HG02759 (cell line): Measurements from ENCODE around the gene PAMR1.

Source experiments
- ATAC-seq: cut with Tn5 transposase; IDR thresholded peaks from one replicate; pipeline ENCODE4 v1.9.1; 2021; ENCODE audit warnings: mild to moderate bottlenecking, moderate library complexity; ENCODE audit not compliant: unreplicated experiment

PAMR1 gene

DNA sequence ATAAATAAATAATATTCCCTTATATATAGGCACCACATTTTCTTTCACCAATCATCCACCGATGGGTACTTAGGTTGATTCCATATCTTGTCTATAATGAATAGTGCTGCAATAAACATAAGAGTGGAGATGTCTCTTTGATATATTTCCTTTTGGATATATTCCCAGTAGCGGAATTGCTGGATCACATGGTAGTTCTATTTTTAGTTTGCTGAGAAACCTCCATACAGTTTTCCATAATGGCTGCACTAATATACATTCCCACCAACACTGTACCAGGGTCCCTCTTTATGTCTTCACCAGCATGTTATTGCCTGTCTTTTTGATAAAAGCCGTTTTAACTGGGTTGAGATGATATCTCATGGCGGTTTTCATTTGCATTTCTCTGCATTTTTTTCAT, 23.6 kb downstream of the PAMR1 start:
- ATAC-seq, result no peak

DNA sequence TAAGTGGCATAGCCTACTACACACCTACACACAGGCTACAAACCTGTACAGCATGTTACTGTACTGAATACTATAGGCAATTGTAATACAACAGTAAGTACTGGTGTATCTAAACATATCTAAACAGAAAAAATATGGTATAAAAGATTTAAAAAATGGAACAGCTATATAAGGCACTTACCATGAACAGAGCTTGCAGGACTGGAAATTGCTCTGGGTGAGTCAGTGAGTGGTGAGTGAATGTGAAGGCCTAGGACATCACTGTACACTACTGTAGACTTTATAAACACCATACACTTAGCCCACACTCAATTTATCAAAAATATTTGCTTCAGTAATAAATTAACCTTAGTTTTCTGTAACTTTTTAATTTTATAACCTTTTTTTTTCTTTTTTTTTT, 24.7 kb downstream of the PAMR1 start:
- ATAC-seq, result no peak

DNA sequence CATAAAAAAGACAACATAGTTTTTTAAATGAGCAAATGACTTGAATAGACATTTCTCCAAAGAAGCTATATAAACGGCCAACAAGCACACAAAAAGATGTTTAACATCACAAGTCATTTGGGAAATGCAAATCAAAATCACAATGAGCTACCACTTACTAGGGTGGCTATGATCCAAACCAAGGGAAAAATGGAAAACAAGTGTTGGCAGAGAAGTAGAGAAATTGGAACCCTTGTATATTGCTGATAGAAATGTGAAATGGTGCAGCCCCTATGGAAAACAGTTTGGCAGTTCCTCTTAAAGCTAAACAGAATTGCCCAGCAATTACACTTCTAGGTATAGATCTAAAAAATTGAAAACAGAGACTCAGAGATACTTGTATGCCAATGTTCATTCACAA, 29.0 kb downstream of the PAMR1 start:
- no peak for ATAC-seq

DNA sequence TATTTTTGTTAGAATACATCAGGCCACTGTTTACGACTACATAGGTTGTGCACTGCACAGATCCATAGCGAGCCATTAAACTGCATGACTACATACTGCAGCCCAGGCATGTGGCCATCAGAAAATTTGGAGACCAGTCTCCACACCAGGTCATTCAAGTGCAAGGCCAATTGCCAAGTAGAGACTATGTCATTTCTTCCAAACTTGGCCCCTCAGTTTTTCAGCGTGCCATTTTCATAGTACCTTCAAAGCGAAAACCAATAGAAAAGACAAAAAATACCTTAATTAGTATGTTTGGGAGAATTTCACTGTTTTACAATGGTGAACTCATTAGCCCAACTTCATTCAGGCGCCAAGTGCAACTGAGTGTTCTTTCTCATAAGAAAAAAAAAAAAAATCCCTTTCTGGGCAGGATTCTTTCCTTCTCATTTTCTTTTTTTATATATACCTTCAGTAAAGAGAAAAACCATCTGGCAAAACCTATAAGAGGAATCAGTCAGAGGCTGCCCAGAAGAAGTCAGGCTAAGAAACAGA, 30.4 kb downstream of the PAMR1 start:
- ATAC-seq, result no peak

DNA sequence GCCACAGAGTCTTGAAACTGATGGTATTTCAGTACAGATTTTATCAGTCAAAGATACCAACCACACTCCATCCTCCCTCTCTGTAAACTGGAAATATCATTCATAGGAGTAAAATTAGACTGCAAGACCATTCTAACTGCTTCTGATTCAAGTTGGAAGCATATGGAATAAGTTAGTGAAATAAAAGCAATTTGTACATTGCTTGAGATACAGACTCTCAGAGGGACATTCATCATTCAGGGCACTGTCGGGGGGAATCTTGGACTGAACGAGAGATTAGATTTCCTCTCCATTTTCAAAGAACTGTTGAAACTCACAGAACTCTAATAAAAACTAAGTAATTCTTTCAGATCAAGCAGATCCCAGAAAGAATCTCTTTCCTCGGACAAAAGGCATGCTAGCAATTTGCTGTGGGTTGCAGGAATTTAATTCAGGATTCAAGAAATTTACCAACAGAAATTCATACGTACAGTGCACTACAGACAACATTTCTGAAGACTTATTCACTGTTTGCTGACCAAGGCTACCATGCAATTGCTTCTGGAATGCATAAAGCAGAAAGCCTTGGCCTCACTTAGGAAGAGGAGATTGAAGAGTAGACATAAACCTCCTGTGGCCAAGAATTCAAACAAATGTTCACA, 34.1 kb downstream of the PAMR1 start:
- no peak for ATAC-seq

DNA sequence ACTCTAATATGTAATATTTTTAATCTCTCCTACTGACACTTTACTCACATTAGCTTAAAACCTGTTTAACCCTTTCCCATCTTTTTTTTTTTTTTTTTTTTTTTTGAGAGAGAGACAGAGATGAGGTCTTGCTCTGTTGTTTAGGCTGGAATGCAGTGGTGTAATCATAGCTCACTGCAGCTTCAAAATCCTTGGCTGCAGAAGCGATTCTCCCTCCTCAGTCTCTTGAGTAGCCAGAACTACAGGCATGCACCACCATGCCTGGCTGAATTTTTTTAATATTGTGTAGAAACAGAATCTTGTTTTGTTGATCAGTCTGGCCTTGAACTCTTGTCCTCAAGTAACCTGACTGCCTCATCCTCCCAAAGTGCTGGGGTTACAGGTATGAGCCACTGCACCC, 37.3 kb downstream of the PAMR1 start:
- no peak for ATAC-seq

DNA sequence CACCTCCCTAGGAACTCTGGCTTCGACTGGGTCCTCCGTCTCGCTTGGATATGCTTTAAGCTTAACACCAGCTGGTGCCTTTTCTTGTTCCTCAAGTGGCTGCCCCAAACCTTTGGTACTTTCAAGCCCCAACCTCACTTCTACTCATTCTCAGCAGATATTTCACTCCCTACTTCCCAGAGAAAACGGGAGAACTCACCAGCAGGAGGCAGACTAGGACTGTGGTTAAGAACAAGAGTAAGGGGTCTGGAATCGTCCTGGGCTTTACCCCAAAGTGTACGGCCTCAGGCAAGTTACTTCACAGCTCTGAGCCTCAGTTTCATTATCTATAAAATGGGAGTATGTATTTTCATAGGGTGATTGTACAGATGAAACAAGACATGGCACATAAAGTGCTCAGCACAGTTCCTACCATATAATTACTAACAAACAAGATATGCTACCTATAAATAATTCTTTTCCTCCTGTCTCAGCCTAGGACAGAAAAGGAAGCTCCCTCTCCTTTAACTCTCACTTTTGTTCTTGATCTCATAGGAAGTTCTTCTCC, 37.8 kb downstream of the PAMR1 start:
- ATAC-seq, result no peak

DNA sequence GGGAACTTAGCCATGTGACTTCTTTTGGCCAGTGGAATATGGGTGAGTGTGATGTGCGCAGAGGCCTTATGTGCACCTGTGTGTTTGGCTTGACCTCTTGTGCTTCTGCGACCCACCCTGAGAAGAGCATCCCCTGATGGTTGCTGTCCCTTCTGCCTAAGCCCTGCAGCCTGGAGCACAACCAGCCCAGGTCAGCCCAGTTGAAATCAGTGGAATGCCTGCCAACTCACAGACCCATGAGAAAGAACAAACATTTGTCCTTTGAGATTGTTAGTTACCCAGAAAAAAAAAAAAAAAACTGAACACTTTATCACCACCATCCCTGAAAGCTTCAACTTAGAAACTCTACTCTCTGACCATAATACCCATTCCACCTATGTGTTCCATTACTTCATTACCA, 38.5 kb downstream of the PAMR1 start:
- ATAC-seq, result no peak

DNA sequence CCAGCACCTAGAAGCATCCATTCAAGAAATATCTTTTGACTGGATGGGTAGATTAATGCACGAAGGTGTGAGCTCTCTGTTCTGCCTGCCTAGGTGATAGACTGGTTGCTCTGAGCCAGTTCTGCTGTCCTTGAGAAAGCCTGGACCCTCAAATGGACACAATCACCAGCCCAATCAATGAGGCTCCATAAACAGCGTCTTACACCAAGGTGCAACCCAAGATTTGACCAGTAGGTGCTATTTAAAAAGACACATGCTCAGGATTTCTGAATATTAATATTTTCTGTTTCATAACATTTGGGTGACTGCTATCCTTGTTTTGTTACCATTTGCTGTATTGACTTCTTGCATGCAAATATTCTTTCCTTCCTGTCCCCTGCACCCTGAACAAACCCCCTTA, 39.0 kb downstream of the PAMR1 start:
- ATAC-seq, result no peak

DNA sequence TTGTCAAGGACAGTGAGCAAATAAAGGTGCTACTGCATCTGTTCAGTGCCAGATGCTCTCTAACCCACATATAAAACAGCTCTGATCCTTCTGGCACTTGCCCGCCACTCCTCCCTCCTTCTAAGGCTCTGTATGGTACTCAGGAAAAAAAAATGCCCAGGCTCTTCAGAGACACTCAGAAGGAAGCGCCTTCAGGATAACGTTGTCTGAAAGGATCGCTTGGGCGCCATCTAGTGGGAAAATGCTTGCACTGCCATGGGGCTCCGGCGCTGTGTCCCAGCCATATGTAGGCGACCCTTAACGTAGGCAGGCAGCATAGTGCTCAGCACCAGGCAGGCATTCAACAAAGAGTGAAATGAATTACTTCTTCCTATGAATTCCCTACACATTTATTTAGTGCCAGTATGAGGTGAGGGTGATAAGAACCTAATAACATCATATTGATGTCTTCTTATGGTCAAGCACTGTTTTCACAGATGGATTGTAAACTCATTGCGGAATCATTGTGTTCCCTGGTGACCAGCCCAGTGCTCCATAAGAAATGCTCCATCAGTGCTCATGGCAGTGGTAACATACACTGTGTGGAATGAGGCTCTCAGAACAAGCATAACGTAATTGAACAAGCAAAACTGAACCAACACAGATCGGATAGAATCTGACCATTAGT, 39.6 kb downstream of the PAMR1 start:
- ATAC-seq, result peak; percentile 98

DNA sequence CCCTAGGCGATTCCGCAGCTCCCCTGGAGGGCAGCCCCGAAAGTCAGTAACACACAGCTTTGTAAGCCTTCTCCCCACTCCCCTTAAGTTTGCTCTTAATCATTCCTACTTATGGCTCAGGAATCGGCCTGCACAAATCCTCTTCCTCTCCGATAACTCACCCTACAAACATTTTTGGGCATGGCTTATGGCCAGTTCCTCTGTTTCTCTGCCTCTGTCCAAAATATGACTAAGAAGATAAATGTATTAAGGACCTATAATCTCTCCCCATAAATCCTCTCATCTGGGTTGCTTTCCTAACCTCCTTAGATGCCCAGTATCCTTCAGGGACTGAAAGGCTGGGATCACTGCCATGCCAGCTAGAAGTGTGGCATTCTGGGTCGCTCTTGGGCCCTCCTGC, 41.0 kb downstream of the PAMR1 start:
- no peak for ATAC-seq

DNA sequence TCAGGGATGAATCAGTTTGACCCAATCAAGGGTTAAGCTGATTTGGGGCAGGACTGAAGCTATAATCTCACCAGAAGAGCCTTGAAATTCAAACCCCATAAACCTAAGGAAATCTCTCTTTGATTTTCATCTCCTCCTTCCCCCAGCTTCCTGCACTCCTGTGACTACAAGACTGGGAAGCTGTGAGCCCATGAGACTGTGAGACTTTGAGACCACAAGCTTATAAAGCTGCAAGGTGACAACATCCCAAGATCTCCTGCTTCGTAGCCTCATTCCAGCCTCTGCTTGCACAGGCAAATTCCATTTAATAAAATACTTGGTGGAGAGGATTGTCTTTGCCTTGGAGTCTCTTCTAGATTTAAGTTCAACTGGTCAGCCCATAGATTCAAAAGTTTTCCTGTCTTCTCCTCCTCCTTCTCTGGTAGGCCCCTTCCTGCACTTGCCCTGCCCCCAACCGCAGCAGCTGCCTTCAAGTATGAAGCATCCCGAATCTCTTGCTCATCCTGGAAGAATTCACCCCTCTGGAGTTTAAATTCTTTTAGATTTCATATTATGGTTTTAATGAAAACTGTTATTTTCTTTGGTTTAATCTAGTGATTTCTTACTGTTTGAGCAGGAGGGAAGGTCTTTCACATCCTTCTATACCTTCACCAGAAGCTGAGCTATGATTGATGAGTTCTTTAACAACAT, 42.1 kb downstream of the PAMR1 start:
- ATAC-seq, result no peak

DNA sequence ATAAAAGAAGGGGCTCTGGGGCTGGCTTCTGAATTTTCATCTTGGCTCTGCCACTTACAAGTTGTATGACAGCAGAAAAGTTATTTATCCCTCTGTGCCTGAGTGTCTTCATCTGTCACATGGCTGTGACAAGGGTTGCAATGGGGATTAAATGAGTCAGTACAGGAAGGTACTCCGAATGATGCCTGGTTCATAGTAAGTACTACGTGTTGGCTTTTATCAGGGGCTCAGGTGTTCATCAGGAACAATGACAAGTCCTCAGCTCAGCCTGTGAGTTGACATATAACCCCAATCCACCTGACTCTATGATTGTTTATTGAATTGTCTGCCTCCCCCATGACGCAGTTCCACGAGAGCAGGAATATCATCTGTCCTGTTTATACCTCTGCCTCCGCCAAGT, 45.7 kb downstream of the PAMR1 start:
- no peak for ATAC-seq

DNA sequence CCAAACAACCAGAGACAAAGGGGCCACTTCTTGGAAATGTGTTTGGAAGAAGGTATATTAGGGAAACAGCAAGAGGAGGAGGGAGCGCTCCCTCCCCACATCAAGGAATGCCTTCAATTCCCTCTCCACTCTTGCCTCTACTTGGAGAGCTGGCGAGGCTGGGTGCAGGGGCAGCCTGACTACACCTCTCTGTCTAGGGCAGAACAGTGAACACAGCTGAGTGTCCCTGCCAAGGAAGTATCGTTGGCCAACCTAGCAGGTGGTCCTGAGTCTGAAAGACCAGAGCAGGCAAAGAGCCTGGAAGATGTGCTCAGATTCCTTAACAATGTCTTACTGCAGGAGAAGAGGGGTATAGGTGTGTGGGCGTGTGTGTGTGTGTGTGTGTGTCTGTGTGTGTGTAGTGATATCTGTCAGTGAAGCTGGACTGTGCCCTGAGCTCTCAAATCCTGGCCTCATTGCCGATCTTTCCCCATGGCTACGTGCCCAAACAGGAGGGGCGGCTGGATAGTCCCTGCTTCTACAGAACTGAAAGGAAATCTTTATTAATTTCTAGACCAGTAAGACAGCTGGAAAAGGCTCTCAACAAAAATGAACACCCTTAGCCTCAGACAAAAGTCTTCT, 46.8 kb downstream of the PAMR1 start:
- no peak for ATAC-seq

DNA sequence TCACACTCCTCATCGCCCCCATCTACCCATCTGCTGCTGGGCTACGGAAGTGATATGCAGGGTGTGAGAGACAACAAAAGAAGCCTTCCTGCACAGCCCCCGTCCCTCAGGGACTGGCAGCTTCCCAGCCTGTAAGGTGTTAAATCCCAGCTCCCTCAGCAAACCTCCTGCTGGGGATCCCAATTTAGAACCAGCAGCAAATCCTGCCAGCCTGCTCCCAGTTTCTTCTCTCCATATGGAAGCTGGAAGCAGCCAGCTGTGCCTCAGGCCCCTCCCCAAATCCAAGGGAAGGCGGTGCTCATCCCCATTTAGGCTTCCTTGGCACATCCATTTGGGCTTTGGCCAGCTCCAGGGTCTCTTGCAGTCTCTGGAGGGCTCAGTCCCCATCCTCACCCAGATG, 47.5 kb downstream of the PAMR1 start:
- ATAC-seq, result no peak

DNA sequence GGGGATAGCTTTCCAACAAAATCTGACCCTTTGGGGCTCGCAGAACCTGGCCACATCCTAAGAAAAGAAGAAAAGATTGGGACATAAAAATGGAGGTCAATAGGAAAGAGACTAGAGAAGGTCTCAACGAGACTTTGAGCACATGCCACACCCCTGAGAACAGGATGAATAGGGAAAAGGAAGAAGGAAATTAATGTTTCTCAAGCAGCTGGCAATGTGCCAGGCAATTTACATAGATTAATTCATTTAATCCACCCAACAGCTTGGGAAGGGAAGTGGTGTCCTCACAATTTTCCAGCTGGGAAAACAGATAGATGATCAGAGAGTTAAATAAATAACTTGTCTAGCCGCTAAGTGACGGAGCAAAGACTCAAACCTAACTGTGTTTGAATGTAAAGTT, 50.7 kb downstream of the PAMR1 start:
- ATAC-seq, result no peak

DNA sequence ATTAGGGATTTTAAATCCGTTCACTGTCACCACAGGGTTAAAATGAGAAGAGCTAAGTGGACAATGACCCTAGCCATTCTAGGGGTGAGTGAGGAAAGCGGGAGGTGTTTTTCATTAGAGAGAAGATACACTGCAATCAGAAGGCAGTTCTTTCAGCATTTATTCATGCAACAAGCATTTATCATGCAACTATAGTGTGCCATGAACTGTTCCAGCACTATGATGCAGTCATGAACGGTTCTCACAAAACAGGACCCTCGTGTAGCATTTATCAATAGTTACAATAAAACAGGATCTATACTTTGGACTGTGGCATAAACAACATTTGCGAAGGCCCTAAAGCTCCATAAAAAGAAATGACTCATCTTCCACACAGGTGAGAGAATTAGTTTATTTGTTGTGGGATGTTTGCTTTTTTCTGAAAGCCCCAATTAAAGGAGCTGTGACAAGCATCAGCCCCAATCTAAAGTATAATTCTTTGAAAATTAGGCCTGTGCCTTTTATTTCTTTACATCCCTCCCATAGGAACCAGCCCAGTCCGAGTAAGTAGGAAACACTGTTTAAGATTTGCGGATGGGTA, 51.5 kb downstream of the PAMR1 start:
- ATAC-seq, result no peak

DNA sequence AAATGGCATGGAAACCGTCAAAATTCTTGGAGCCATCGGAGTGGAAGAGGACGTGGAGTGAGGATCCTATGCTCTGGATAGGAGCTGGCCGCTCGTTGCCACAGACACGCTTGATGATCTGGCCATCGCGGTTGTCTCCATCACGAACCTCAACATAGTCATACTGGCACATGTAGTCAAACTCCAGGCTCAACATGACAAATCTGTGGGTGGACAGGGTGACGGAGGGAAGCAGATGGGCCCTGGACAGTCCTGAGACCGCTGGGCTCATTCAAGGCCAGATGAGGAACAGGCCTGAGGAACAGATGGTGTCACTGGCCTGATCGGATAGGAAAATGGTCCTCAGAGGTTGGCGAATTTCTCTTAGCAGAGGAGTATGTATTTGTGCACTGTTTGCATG, 54.8 kb downstream of the PAMR1 start:
- no peak for ATAC-seq

DNA sequence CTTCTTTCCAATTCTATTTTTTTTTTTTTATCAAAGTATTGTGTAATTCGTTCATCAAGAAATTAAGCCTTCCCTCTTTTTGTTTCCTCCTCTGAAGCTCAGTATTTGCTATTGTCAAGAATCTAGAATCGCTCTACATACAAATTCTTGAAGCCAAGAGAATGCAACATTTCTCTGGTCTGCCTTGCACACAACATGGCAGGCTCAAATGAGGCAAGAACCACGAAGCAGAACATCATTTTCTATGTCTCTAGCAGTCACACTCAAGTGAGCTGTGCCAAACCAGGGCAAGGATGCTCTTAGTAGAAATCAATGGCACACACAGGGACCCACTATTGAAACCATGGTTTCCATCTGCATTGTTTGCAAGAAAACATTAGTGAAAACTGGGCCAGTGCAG, 59.4 kb downstream of the PAMR1 start:
- no peak for ATAC-seq

DNA sequence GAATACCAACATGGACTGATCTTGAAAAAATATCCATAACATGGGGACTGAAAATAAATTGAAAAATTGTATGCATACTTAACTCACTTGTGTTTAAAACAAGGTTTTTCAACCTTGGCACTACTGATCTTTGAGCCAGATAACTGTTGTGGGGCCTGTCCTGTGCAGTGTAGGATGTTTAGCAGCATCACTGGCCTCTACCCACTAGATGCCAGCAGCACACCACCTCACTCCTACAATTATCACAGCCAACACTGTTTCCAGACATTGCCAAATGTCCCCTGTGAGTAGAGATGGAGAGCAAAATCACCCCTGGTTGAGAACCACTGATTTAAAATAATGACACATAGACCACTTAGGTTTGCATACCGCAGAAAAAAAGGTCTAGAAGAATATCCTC, 61.1 kb downstream of the PAMR1 start:
- no peak for ATAC-seq

DNA sequence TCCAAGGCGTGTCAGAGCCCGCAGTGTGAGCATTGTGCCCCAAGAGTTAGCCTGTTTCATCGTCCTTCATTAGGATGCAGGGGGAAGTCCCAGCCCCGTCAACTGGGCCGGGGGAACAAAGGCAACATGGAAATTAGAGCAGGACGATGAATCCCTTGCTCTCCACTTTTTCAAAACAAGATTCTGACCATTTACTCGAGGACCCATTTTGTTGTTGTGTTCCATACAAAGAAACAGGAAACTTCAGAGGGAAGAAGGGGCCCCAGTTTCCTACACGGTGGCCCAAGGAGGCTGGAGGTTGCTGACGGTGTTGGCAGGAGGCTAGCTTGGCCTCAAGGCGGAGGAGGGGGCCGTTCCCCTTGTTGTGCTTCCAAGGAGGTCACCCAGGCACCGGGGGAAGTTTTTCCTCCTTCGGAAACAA, 62.1 kb downstream of the PAMR1 start:
- no peak for ATAC-seq
